Hematopoietic multipotent progenitor cell treated with erythropoietin and hydrocortisone succinate and interleukin-3 and kit ligand, for 6 days (in vitro differentiated cells): ENCODE data around the gene FAM25C.
"Not testable (repeated sequence)": the region's sequence is repeated elsewhere in the genome, so short reads cannot be mapped to it uniquely, and the experiment has no call there.

Source experiments
- DNase-seq: peaks from one replicate; pipeline ENCODE4 v3.0.0-alpha.2; 2015

The FAM25C gene

GRCh38 chr10:47999691-48000090, at the start of gene FAM25C:
FAM25C (minus strand) TSS chr10:47999791; CDS start chr10:47999765, 26 bp downstream.
- DNase-seq: not testable (repeated sequence)

GRCh38 chr10:48044557-48044956, 45.0 kb upstream of the FAM25C start:
- peak; percentile 1 for DNase-seq

DNA sequence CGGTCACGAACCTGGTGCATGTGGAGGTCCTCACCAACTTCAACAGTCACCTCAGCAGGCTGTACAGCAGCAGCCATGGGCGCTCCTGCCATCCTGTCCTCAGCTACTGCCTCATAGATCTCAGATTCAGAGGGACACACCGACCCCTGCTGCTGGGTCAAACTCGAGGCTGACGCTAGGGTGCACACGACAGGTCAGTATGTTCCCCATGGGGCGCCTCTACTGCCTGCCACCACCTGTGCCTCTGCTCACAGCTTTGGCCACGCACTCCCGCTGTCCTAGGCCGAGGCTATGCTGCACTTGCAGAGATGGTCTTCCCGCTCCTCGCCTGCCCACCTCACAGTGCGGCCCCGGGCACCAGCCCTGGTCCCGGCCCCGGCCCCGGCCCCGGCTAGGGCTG, 31.8 kb upstream of the FAM25C start:
- not testable (repeated sequence) for DNase-seq

- DNase-seq: not testable (repeated sequence)
Measured at GRCh38 chr10:48002306-48002705, 2.7 kb upstream of the FAM25C start.

DNA sequence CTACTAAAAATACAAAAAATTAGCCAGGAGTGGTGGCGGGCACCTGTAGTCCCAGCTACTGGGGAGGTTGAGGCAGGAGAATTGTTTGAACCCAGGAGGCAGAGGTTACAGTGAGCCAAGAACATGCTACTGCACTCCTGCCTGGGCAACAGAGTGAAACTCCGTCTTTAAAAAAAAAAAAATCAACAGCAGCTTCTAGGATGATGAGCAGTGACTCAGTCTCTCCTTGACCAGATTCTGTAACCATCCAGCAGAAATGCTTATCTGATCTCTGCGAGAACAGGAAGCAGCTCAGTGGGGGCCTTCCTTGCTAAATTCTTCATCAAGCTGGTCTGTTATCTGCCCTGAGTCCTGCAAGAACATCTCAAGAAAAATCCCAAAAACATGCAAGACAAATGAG, 5.5 kb downstream of the FAM25C start:
- DNase-seq: peak; percentile 1

DNA sequence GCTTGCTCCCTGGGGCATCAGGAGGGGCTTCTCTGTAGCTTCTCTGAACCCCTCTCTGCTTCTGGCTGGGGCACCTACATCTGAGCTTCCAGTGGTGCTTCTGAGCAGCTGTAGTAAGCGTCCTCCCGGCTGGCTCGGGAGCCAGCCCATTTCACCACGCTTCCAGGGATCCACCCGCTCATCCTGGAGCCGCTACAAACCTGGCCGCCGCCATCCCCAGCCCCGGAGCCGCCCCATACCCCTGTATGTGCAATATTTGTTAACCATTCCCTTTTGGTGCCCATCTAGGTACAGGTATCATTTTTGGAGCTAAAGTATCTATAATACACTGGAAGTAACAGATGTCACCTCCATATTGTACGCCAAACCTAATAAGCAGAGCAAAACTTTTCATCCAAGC, 7.0 kb downstream of the FAM25C start:
- not testable (repeated sequence) for DNase-seq

DNA sequence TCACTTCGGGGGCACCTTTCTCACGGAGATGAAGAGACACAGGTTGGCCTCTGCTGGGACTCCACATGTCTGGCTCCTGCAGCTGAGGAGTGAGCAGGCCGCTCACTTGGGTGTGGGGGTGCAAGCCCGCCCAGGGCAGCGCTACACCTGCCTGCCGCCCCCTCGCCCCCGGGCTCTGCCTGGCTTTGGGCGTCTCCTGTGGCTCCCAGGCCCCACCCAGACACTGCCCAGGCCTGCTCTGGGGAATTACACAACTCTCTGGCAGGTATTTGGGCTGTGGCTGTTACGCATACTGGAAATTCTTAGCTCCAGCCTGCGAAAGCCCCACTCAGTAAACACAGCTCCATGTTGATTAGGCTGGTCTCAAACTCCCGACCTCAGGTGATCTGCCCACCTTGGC, 7.9 kb downstream of the FAM25C start:
- not testable (repeated sequence) for DNase-seq

DNA sequence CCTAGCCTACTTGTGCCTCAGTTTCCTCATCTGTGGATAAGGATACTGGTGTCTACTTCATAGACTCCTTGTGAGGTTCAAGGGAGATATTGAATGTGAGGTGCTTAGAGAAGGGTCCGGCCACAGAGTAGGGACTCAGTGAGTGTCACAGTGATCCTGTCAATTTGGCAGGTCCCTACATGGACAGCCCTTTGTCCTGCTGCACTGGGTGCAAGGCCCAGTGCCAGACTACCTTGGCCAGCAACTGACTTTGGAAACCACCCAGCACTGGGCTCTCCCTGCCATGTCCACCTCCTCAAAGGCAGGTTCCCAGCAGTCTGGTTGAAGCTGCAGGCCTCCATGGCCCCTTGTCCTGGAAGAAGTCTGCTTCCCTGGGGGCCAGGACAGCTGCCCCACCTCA, 9.5 kb downstream of the FAM25C start:
- DNase-seq: not testable (repeated sequence)

GRCh38 chr10:47989542-47989950, 10.0 kb downstream of the FAM25C start:
- DNase-seq: not testable (repeated sequence)

DNA sequence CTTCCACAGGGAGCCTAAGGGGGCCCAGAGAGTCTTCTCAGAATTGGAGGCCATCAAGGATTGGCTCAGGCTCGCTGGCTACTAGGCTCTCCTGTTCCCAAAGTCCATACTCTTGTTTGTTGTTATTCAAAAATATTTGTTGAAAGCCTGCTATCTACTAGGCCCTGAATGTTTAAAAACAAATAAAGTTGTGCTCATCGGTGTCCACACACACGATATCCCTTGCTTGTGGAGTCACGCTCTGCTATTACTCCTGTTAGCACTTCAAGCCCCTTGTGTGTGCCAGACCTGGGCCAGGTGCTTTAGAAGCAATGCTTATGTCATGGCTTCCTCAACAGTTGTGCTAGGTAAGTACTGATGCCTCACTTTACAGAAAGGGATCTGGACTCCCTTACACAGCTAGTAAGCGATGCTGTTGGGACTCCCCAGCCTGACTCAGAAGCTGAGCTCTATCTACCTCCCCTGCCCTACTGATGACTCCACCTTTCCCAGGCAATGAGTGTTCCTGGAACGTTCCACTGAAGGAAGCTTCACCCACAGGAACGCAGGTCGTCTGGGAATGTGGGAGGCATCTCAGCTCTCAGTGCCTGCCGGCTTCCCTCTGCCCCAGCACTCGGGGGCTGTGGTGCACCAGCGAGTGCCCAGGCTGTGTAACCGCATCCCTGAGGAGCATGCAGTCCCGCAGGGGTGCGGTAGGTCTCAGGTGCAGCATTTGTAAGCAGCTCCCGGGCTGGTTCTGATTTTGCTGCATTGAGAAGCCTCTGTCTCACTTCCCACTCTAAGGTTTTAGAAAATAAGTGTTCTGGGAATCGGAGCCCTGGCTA, 10.7 kb downstream of the FAM25C start:
- DNase-seq: not testable (repeated sequence)

GRCh38 chr10:47987952-47988351, 11.6 kb downstream of the FAM25C start:
- not testable (repeated sequence) for DNase-seq

DNA sequence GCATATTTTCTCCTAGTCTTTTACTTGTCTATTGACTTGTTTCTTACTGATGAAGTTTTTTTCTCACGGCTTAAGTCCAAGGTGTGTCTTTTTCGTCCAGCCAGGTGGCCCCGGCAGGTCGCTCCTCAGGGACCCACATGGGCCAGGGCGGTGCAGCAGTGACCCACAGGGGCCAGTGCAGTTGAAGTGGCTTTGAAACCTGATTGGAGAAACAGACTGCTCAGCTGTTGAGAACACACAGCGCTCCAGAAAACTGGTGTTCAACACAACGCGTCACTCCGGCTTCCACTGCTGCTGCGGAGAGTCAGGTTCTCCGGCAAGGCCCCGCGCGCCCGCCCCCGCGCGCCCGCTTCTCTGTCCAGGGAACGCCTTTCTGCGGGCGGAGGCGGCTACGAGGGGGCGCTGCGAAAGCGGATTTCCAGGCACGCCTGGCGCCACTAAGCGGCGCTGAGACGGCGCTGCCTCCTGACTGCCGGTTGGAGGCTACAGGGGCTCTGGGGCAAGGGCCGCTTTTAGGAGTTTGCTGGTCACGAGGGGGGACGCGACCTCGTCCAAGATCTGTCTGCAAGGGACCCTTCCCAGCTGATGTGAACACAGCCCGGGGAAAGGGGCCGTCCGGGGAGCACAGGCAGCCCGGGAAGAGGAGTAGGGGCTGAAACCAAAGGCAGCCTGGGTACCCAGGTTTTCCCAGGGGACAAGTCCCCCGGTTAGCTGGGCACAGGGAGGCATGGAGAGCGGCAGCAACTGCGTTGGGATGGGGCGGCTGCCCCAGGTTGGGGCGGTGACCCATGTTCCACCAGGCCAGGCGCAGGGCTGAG, 13.0 kb downstream of the FAM25C start:
- not testable (repeated sequence) for DNase-seq

DNA sequence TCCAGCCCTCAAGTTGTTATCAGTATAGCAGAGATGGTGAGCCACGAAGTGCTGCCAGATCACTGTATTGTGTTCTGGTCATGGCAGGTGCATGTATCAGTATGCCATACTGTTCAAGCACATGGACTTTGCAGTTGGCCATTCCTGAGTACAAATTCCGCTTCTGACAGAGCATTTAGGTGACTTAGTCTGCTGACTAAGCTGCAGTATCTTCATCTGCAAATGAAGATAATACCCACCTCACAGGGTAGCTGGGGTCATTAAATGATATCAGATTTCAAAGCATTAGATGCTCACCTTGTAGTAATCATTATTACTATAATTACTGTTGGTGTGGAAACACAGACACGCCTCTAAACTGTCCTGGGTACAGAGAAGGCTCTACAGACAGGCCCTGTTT, 24.2 kb downstream of the FAM25C start:
- not testable (repeated sequence) for DNase-seq

- DNase-seq: not testable (repeated sequence)
Measured at GRCh38 chr10:47973131-47973530, 26.5 kb downstream of the FAM25C start.

DNA sequence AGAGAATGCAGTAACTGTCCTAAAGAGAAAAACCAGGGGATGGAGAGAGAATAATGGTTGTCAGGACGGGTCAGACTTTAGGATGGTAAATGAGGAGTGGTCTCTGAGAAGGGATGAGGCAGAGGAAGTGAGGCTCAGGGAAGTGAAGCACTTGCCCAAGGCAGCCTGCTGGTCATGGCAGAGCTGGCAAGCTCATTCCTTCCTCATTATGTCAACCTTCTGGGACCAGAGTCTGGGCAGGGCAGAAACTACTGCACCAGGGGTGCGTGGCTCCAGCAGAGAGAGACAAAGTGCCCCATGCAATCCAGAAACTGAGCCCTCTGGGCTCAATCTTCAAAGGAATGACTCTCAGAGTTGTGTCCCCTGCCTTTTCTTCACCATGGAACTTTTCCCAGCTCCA, 27.5 kb downstream of the FAM25C start:
- not testable (repeated sequence) for DNase-seq

- not testable (repeated sequence) for DNase-seq
Measured at GRCh38 chr10:47971598-47971997, 28.0 kb downstream of the FAM25C start.

- DNase-seq: not testable (repeated sequence)
Measured at GRCh38 chr10:47970047-47970446, 29.5 kb downstream of the FAM25C start.

DNA sequence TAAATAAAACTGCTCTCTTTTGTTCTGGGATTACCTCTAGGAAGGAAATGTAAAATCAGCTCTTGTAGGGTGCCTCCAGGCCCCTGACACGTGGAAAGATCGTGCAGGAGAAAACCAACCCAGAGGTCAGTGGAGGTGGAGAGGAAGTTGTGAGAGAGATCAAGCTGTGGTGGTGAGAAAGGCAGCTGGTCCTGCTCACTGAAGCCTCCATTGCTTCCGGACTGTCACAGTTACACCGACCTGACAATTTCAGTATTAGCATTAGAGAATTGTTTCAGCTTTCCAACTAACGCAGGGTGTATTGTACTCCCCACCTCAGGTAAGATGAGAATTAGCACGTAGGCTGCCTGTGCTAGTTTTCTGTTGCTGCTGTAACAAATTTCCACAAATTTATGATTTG, 30.6 kb downstream of the FAM25C start:
- not testable (repeated sequence) for DNase-seq

GRCh38 chr10:47964280-47965063, 35.1 kb downstream of the FAM25C start:
- DNase-seq: not testable (repeated sequence)

DNA sequence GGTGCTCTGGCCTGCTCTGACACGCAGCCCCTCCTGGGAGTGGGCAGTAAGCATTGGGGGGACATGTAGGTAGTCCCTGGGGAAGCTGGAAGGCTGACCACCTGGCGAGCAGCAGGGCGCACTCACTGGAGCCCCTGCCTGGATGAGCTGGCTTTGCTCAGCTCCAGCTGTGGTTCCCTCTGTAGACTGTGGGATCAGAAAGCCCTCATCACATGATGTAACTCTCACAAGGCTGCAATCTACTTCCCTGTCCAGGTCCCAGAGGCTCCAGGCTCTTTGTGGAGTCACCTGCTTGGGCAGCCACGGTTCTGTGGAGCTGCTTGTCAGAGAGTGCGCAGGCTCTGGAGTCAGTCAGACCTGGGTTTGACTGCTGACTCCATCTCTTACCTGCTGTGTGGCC, 36.8 kb downstream of the FAM25C start:
- DNase-seq: not testable (repeated sequence)

DNA sequence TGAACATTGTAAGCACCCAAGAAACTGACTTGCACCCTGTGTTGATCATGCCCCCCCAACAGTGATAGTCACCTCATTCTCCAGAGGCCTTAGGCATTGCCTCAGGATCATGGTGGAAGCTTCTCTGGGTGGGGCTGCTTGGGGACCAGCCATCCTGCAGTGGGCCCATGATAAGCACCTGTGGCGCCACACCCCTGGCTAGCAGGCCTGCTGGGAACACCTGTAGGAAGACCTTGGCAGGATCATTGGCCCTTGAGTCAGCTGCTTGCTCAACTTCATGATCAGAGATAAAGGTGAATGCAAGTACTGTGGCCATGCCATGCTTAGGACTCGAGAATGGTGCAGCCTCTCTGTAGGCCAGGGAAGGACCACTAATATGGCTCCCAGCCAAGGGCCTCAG, 38.9 kb downstream of the FAM25C start:
- not testable (repeated sequence) for DNase-seq

DNA sequence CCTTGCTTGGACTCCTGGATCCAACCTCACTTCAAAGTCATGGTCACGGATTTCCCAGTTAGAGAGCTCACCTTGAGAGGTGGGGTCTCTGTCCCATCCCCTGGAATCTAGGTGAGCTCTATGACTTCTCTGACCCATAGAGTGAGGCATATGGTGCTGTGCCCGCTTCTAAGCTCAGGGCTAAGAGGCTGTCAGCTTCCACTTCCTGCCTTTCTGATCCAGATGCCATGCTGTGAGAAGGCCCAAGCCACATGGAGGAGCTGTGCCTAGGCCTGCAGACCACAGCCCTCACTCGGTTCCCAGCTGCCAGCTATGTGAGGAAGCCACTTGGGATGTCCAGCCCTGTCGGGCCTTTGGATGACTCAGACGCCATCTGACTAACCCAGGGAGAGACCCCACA, 39.9 kb downstream of the FAM25C start:
- not testable (repeated sequence) for DNase-seq

GRCh38 chr10:47957158-47957557, 42.4 kb downstream of the FAM25C start:
- not testable (repeated sequence) for DNase-seq
